ENCODE results near the gene BAZ1A. TPM values are rescaled to one million over a fixed set of nuclear protein-coding genes. Genes with fewer than 3 reads are reported as not detected.

Gene BAZ1A
- total RNA-seq, 1 experiment from 2014 or later: 27.2 TPM

- no TSS peak for BruUV-seq (replicated peaks)
- no peak for TF ChIP-seq CTCF (IDR thresholded peaks at IDR 0.05)
- no peak for TF ChIP-seq REST (IDR thresholded peaks at IDR 0.05; ENCODE audit: insufficient read depth in 1 of 2, low read depth in 2 of 2, low read length in 1 of 2)
- no peak for TF ChIP-seq SIN3A (IDR thresholded peaks at IDR 0.05; ENCODE audit: borderline replicate concordance, insufficient read depth, low read depth, low read length)
- no peak for TF ChIP-seq POLR2AphosphoS5 (IDR thresholded peaks at IDR 0.05; ENCODE audit: low read depth, low read length)
- no peak for TF ChIP-seq TCF7L2 (IDR thresholded peaks at IDR 0.05; ENCODE audit: low read depth, low read length)
- H3K27me3 ChIP-seq (ENCODE audit: control insufficient read depth, insufficient read depth, low read length): no peaks in the 10 kb centered on the region
- DNase-seq (ENCODE audit: low read depth, low spot score): no peak
- in situ Hi-C loops (cut with HindIII; ENCODE audit: low pct_unique_long_range_greater_than_20kb, low sequenced_read_pairs) (no loop called here), intact Hi-C loops (cut with micrococcal nuclease; ENCODE audit: unreplicated experiment) (no loop called here)
- ChIA-PET CTCF (no interaction called here), POLR2A (no interaction called here)
- no peaks in the 10 kb centered on the region for H3K9me3 ChIP-seq (ENCODE audit: control insufficient read depth, insufficient read depth, low read depth, low read length)
- H3K4me3 ChIP-seq (ENCODE audit: low read depth in 2 of 2, low read length in 2 of 2): no peak overlapping the region
- no peak overlapping the region for H3K27ac ChIP-seq (ENCODE audit: low read length)
- H3K36me3 ChIP-seq (ENCODE audit: control insufficient read depth, insufficient read depth, low read length): no peaks in the 10 kb centered on the region
- H3K4me1 ChIP-seq (ENCODE audit: control insufficient read depth, insufficient read depth, low read length): 0 out of 2 replicates have a peak, but pooled peaks cover 6% of the 10 kb centered on the region
- ATAC-seq: no peak
Measured at GRCh38 chr14:34721129-34721528, 154.0 kb downstream of the BAZ1A start.

- ChIA-PET CTCF (interaction anchor here (0.7 kb wide), 1 partner anchor 20 kb away, joined by 10 read pairs; no protein-coding TSS in a partner anchor), POLR2A (no interaction called here)
- DNase-seq (ENCODE audit: low read depth, low spot score): no peak
- in situ Hi-C loops (cut with HindIII; ENCODE audit: low pct_unique_long_range_greater_than_20kb, low sequenced_read_pairs): no loop called here
- H3K4me3 ChIP-seq (ENCODE audit: low read depth in 2 of 2, low read length in 2 of 2): no peak overlapping the region
- no peak overlapping the region; the same call in 1 of the 2 replicates for H3K27ac ChIP-seq (ENCODE audit: low read length)
- no peaks in the 10 kb centered on the region for H3K27me3 ChIP-seq (ENCODE audit: control insufficient read depth, insufficient read depth, low read length)
- H3K36me3 ChIP-seq (ENCODE audit: control insufficient read depth, insufficient read depth, low read length): no peaks in the 10 kb centered on the region; the same call in 1 of the 2 replicates
- no peak for ATAC-seq
- H3K9me3 ChIP-seq (ENCODE audit: control insufficient read depth, insufficient read depth, low read depth, low read length): no peaks in the 10 kb centered on the region
- intact Hi-C loops (cut with micrococcal nuclease; ENCODE audit: unreplicated experiment): no loop called here
- peaks cover 14% of the 10 kb centered on the region; the same call in 1 of the 2 replicates for H3K4me1 ChIP-seq (ENCODE audit: control insufficient read depth, insufficient read depth, low read length)
- TF ChIP-seq REST (IDR thresholded peaks at IDR 0.05; ENCODE audit: insufficient read depth in 1 of 2, low read depth in 2 of 2, low read length in 1 of 2) (no peak), POLR2AphosphoS5 (IDR thresholded peaks at IDR 0.05; ENCODE audit: low read depth, low read length) (no peak), SIN3A (IDR thresholded peaks at IDR 0.05; ENCODE audit: borderline replicate concordance, insufficient read depth, low read depth, low read length) (no peak), TCF7L2 (IDR thresholded peaks at IDR 0.05; ENCODE audit: low read depth, low read length) (no peak), CTCF (IDR thresholded peaks at IDR 0.05) (no peak)
- BruUV-seq (replicated peaks): no TSS peak
Measured at GRCh38 chr14:34718750-34719304, 156.3 kb downstream of the BAZ1A start.

Data from Panc1 (cell line).